ENCODE measurements around the gene WDFY4. TPM values are rescaled to one million over a fixed set of nuclear protein-coding genes. Genes with fewer than 3 reads are reported as not detected.

Gene WDFY4
- polyA plus RNA-seq, 1 of the 3 experiments (the other 2 are of a cell fraction), result not detected

DNA sequence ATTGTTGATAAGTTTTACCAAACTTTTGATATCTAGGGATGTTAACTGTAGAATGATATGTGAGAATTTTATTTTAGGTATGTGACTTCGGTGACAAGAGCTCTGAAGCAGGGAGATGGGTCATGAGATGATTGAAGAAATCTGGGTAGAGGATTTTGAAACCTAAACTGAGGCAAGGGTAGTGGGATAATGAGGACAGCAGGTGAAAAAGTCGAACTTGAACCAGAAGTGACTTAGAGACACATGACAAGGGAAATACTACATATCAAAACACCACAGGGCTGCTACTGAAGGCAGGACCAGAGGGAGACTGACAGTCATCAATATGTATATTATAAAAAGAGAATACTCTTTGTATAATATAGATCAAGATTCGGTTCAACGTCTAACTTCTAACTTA, 113.2 kb downstream of the WDFY4 start:
- no peaks in the 10 kb centered on the region for H3F3A ChIP-seq (replicated peaks; ENCODE audit: insufficient read depth)
- no peak overlapping the region for H3K27ac ChIP-seq (ENCODE audit: low read depth in 2 of 2, low read length in 1 of 2)
- no peaks in the 10 kb centered on the region for H3K9me3 ChIP-seq
- H3K9ac ChIP-seq, result no peak overlapping the region
- H3K27me3 ChIP-seq (ENCODE audit: insufficient read depth), result no peaks in the 10 kb centered on the region
- peaks cover 0 to 2% of the 10 kb centered on the region in 2 experiments; a peak in 1 of 4 replicates for H3K4me1 ChIP-seq (ENCODE audit: control insufficient read depth in 1 of 2, insufficient read depth in 2 of 2, low read depth in 1 of 2, low read length in 1 of 2)
- no peak for TF ChIP-seq MEF2A (IDR thresholded peaks at IDR 0.05; ENCODE audit: borderline replicate concordance, low read depth)
- no peak for TF ChIP-seq NRF1 (IDR thresholded peaks at IDR 0.05; ENCODE audit: low read depth, low read length)
- TF ChIP-seq MXI1 (IDR thresholded peaks at IDR 0.05; ENCODE audit: low read depth, low read length), result no peak
- TF ChIP-seq CTCF (IDR thresholded peaks at IDR 0.05), result no peak
- no peak for TF ChIP-seq GATA2 (CRISPR knock-in tag; IDR thresholded peaks at IDR 0.05)
- TF ChIP-seq, protein P1, sequence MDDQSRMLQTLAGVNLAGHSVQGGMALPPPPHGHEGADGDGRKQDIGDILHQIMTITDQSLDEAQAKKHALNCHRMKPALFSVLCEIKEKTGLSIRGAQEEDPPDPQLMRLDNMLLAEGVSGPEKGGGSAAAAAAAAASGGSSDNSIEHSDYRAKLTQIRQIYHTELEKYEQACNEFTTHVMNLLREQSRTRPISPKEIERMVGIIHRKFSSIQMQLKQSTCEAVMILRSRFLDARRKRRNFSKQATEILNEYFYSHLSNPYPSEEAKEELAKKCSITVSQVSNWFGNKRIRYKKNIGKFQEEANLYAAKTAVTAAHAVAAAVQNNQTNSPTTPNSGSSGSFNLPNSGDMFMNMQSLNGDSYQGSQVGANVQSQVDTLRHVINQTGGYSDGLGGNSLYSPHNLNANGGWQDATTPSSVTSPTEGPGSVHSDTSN (IDR thresholded peaks at IDR 0.05), result no peak
- no peak for TF ChIP-seq TCF12 (IDR thresholded peaks at IDR 0.05)
- no peak for TF ChIP-seq FOXJ3 (CRISPR knock-in tag; IDR thresholded peaks at IDR 0.05)
- no peak for TF ChIP-seq USF2 (IDR thresholded peaks at IDR 0.05; ENCODE audit: borderline replicate concordance, low read depth, low read length)
- no peak for TF ChIP-seq POLR2AphosphoS5 (IDR thresholded peaks at IDR 0.05; ENCODE audit: low read depth, low read length)
- TF ChIP-seq EP300 (IDR thresholded peaks at IDR 0.05; ENCODE audit: borderline replicate concordance in 1 of 2, low read depth in 1 of 2, low read length in 1 of 2), result no peak
- TF ChIP-seq USF1 (IDR thresholded peaks at IDR 0.05; ENCODE audit: borderline replicate concordance, low read depth), result no peak
- no peak for TF ChIP-seq NFIC (IDR thresholded peaks at IDR 0.05; ENCODE audit: borderline replicate concordance)
- TF ChIP-seq CHD2 (IDR thresholded peaks at IDR 0.05; ENCODE audit: low read length, partially characterized antibody), result no peak
- H3K36me3 ChIP-seq (replicated peaks in 1 of 2; ENCODE audit: control insufficient read depth in 1 of 2, insufficient read depth in 2 of 2, low read length in 1 of 2), result no peaks in the 10 kb centered on the region
- WGBS (ENCODE audit: low lambda C conversion rate), result 38% methylated on average over 4 of the region's 4 CpGs
- POLR2A ChIA-PET, result no interaction called here
- H3K9me2 ChIP-seq, result no peaks in the 10 kb centered on the region
- no peak overlapping the region for H3K4me2 ChIP-seq
- no peak overlapping the region for H3K4me3 ChIP-seq (ENCODE audit: low read depth in 2 of 2, low read length in 1 of 2)
- no peak overlapping the region for H2AFZ ChIP-seq (ENCODE audit: low read depth)
- H3K79me2 ChIP-seq (ENCODE audit: insufficient read depth), result no peaks in the 10 kb centered on the region
- no peaks in the 10 kb centered on the region for H4K20me1 ChIP-seq (ENCODE audit: insufficient read depth)
- no peak for DNase-seq
- CTCF ChIA-PET, result no interaction called here
